Measurements from ENCODE around the gene COL9A3.

Gene COL9A3

DNA sequence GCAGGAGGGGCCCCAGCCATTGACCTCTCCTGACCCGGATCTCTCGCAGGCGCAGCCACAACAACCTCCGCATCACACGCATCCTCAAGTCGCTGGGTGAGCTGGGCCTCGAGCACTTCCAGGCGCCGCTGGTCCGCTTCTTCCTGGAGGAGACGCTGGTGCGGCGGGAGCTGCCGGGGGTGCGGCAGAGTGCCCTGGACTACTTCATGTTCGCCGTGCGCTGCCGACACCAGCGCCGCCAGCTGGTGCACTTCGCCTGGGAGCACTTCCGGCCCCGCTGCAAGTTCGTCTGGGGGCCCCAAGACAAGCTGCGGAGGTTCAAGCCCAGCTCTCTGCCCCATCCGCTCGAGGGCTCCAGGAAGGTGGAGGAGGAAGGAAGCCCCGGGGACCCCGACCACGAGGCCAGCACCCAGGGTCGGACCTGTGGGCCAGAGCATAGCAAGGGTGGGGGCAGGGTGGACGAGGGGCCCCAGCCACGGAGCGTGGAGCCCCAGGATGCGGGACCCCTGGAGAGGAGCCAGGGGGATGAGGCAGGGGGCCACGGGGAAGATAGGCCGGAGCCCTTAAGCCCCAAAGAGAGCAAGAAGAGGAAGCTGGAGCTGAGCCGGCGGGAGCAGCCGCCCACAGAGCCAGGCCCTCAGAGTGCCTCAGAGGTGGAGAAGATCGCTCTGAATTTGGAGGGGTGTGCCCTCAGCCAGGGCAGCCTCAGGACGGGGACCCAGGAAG lies 4.5 kb upstream of the COL9A3 start:
- no peak overlapping the region for H3K4me3 ChIP-seq (ENCODE audit: insufficient read depth, low read length, poor library complexity, severe bottlenecking)
- H4K20me1 ChIP-seq (ENCODE audit: low read depth, low read length), result no peaks in the 10 kb centered on the region
- no peak overlapping the region for H3K4me2 ChIP-seq (ENCODE audit: low read depth, low read length, poor library complexity, severe bottlenecking)
- H3K79me2 ChIP-seq (ENCODE audit: insufficient read depth, low read length), result no peaks in the 10 kb centered on the region
- no peak overlapping the region for H3K27ac ChIP-seq (ENCODE audit: low read depth, low read length)
- H3K9me3 ChIP-seq (ENCODE audit: insufficient read depth, low read length), result no peaks in the 10 kb centered on the region
- H2AFZ ChIP-seq (ENCODE audit: low read depth, low read length, severe bottlenecking), result no peak overlapping the region
- H3K9ac ChIP-seq (ENCODE audit: low read length), result no peak overlapping the region
- H3K27me3 ChIP-seq (ENCODE audit: low read length), result no peaks in the 10 kb centered on the region
- no peaks in the 10 kb centered on the region for H3K36me3 ChIP-seq (ENCODE audit: low read length)
- no peaks in the 10 kb centered on the region for H3K9me2 ChIP-seq (replicated peaks; ENCODE audit: insufficient read depth, low read length)
- no peak for TF ChIP-seq EZH2phosphoT487 (conservative IDR thresholded peaks at IDR 0.05; ENCODE audit: low read length)
- TF ChIP-seq, protein P1, sequence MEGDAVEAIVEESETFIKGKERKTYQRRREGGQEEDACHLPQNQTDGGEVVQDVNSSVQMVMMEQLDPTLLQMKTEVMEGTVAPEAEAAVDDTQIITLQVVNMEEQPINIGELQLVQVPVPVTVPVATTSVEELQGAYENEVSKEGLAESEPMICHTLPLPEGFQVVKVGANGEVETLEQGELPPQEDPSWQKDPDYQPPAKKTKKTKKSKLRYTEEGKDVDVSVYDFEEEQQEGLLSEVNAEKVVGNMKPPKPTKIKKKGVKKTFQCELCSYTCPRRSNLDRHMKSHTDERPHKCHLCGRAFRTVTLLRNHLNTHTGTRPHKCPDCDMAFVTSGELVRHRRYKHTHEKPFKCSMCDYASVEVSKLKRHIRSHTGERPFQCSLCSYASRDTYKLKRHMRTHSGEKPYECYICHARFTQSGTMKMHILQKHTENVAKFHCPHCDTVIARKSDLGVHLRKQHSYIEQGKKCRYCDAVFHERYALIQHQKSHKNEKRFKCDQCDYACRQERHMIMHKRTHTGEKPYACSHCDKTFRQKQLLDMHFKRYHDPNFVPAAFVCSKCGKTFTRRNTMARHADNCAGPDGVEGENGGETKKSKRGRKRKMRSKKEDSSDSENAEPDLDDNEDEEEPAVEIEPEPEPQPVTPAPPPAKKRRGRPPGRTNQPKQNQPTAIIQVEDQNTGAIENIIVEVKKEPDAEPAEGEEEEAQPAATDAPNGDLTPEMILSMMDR (IDR thresholded peaks at IDR 0.05; ENCODE audit: insufficient read depth, low read length, poor library complexity, severe bottlenecking), result no peak
- no peaks in the 10 kb centered on the region for H3F3A ChIP-seq (ENCODE audit: insufficient read depth)

DNA sequence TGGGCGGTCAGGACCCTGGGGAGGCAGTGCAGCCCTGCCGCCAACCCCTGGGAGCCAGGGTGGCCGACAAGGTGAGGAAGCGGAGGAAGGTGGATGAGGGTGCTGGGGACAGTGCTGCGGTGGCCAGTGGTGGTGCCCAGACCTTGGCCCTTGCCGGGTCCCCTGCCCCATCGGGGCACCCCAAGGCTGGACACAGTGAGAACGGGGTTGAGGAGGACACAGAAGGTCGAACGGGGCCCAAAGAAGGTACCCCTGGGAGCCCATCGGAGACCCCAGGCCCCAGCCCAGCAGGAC lies 4.0 kb upstream of the COL9A3 start:
- Histone ChIP-seq H3K27me3 (ENCODE audit: low read length) (no peaks in the 10 kb centered on the region), H3F3A (ENCODE audit: insufficient read depth) (no peaks in the 10 kb centered on the region), H3K36me3 (ENCODE audit: low read length) (no peaks in the 10 kb centered on the region), H3K79me2 (ENCODE audit: insufficient read depth, low read length) (no peaks in the 10 kb centered on the region), H3K4me2 (ENCODE audit: low read depth, low read length, poor library complexity, severe bottlenecking) (no peak overlapping the region), H3K9ac (ENCODE audit: low read length) (no peak overlapping the region), H2AFZ (ENCODE audit: low read depth, low read length, severe bottlenecking) (no peak overlapping the region), H3K27ac (ENCODE audit: low read depth, low read length) (no peak overlapping the region), H3K9me3 (ENCODE audit: insufficient read depth, low read length) (no peaks in the 10 kb centered on the region), H3K4me3 (ENCODE audit: insufficient read depth, low read length, poor library complexity, severe bottlenecking) (no peak overlapping the region), H4K20me1 (ENCODE audit: low read depth, low read length) (no peaks in the 10 kb centered on the region), H3K9me2 (replicated peaks; ENCODE audit: insufficient read depth, low read length) (no peaks in the 10 kb centered on the region)
- TF ChIP-seq EZH2phosphoT487 (conservative IDR thresholded peaks at IDR 0.05; ENCODE audit: low read length), result no peak
- TF ChIP-seq, protein P1 (IDR thresholded peaks at IDR 0.05; ENCODE audit: insufficient read depth, low read length, poor library complexity, severe bottlenecking), result no peak

DNA sequence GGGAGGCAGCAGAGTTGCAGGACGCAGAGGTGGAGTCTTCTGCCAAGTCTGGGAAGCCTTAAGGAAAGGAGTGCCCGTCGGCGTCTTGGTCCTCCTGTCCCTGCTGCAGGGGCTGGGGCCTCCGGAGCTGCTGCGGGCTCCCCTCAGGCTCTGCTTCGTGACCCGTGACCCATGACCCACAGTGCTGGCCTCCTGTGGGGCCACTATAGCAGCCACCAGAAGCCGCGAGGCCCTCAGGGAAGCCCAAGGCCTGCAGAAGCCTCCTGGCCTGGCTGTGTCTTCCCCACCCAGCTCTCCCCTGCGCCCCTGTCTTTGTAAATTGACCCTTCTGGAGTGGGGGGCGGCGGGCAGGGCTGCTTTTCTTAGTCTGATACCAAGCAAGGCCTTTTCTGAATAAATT lies 3.3 kb upstream of the COL9A3 start:
- H3K9me3 ChIP-seq (ENCODE audit: insufficient read depth, low read length), result no peaks in the 10 kb centered on the region
- no peaks in the 10 kb centered on the region for H3K9me2 ChIP-seq (replicated peaks; ENCODE audit: insufficient read depth, low read length)
- no peak overlapping the region for H2AFZ ChIP-seq (ENCODE audit: low read depth, low read length, severe bottlenecking)
- no peak overlapping the region for H3K9ac ChIP-seq (ENCODE audit: low read length)
- H3K36me3 ChIP-seq (ENCODE audit: low read length), result no peaks in the 10 kb centered on the region
- no peaks in the 10 kb centered on the region for H3K27me3 ChIP-seq (ENCODE audit: low read length)
- H3K4me2 ChIP-seq (ENCODE audit: low read depth, low read length, poor library complexity, severe bottlenecking), result no peak overlapping the region
- no peaks in the 10 kb centered on the region for H3K79me2 ChIP-seq (ENCODE audit: insufficient read depth, low read length)
- H3F3A ChIP-seq (ENCODE audit: insufficient read depth), result no peaks in the 10 kb centered on the region
- TF ChIP-seq, protein P1 (IDR thresholded peaks at IDR 0.05; ENCODE audit: insufficient read depth, low read length, poor library complexity, severe bottlenecking), result no peak
- TF ChIP-seq EZH2phosphoT487 (conservative IDR thresholded peaks at IDR 0.05; ENCODE audit: low read length), result no peak
- no peaks in the 10 kb centered on the region for H4K20me1 ChIP-seq (ENCODE audit: low read depth, low read length)
- H3K4me3 ChIP-seq (ENCODE audit: insufficient read depth, low read length, poor library complexity, severe bottlenecking), result no peak overlapping the region
- no peak overlapping the region for H3K27ac ChIP-seq (ENCODE audit: low read depth, low read length)

Measured in SU-DHL-6 (cell line).